LNCAP (cell line): ENCODE data around the gene HLF.

ENCODE experiments used
- CTCF ChIP-seq: fragments of 450-650 bp; IDR thresholded peaks from 2 replicates; pipeline ENCODE4 v1.5.1; 2017; ENCODE audit warnings: mild to moderate bottlenecking

Gene HLF

DNA sequence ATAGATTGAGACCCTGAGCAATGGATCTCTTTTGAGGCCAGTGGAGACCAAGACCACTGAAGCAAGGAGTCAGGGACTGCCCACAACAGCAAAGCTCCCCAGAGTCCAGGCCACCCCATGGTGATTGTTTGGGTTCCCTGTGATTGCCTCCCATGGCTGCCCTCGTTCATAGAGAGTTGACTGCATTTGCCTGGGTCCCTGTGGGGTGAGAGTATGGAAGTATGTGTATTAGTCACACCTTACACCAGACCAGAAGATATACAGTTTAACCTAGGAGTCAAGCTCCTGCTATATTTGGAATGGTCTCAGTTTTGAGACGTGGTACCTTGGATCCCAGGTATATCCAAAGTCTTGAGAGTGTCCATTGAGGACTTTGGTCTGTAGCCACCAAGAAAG lies 20.2 kb downstream of the HLF start:
- no peak for TF ChIP-seq CTCF

- no peak for TF ChIP-seq CTCF
These were observed 20.9 kb downstream of the HLF start for GRCh38 chr17:55285340-55286301.

DNA sequence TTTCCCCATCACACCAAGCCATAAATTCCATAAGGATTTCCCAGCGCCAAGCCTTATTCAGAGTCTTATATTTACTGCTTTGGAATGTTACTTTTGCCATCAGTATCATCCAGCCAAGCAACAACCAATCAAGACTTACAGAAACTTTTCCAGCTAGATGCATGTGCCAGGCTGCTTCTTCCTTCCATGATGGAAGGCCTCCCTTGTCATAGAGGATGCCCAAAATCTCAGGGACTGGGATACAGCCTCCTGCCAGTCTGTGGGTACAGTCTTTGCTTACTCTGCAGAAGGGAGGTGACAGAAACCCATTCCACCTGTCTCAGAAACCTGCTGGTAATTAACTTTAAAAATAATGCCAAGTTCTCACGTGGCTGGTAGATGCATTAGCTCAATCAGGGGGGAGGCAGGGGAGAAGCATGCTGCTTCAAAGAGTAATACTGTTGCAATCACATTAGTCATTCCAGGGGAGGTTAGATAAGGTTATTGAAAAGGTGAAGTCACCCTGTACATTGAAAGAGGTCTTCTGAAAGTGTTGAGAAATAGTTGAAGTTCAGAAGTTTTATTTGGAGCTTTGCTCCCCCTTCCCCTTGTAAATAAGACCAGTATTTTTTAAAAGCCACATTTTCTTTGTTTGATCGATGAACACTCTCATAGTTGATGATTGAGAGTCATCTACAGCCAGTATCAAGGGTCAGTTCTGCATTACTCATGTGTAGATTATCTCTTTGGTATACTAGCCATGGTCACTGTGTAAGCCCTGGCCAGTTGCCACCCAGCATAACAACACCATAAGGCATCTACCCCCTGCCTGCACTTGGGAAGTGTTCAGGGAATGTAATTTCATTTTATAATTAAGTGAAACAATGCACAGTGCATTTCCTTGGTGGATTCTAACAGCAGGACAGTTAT lies 22.2 kb downstream of the HLF start:
- no peak for TF ChIP-seq CTCF

DNA sequence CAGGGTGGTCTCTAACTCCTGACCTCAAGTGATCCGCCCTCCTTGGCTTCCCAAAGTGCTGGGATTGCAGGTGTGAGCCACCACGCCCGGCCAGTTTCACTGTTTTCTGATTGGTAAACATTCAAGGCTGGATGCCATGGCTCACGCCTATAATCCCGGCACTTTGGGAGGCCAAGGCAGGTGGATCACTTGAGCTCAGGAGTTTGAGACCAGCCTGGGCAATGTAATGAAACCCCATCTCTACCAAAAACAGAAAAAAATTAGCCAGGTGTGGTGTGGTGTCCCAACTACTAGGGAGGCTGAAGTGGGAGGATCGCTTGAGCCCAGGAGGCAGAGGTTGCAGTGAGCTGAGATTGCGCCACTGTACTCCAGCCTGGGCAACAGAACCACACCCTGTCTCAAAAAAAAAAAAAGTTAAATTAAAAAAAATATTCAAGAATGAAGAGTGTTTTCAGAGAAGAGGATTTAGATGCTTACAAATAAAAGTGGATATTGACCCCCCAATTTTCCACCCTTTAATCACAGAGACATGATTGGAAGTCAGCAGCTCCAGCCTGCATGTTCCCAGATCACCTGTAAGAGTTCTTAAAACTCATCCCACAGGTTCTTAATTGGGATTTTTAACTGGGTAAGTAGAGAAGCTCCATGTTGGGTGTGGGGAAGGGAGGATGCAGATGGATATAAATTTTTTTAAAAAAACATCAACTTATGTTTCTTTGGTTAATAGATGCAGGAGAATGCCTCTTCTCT lies 23.8 kb downstream of the HLF start:
- no peak for TF ChIP-seq CTCF

DNA sequence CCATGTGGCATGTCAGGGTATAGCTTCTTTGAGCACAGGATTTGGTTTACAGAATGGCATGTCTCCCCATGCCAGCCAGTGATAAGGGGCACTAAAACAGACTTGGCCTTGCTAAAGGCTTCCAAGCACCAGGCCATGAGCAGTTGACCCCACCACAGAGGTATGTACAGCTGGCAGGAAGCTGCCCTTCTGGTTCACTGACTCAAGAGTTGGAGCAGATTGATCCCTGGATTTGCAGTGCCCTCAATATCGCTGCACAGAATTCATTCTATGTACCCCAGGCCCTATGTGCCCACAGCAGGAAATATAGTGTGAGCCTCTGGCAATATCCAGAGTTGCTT lies 24.3 kb downstream of the HLF start:
- no peak for TF ChIP-seq CTCF

- no peak for TF ChIP-seq CTCF
These were observed 25.2 kb downstream of the HLF start for GRCh38 chr17:55289978-55290377.

DNA sequence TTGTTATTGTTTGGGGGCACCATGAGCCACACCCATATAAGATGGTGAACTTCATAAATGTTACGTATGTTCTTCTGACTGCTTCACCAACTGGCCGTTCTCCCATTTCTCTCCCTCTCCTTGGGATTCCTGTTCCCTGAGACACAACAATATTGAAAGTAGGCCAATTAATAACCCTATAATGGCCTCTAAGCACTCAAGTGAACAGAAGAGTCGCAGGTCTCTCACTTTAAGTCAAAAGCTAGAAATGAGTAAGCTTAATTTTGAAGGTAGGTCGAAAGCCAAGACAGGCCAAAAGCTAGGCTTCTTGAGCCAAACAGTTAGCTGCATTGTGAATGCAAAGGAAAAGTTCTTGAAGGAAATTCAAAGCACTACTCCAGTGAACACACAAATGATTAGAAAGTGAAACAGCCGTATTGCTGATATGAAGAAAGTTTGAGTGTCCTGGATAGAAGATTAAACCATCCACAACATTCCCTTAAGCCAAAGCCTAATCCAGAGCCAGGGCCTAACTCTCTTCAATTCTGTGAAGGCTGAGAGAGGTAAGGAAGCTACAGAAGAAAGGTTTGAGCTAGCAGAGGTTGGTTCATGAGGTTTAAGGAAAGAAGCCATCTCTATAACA lies 25.8 kb downstream of the HLF start:
- TF ChIP-seq CTCF, result no peak
